H1 (cell line): ENCODE results near the gene ZMYND10.

Experiments
- CEBPB ChIP-seq: IDR thresholded peaks from 2 replicates; pipeline ENCODE4 v1.6.1; 2012; ENCODE audit warnings: low read depth, low read length
- CTCF ChIP-seq, 3 experiments: IDR thresholded peaks; 1 replicate in 2 of 3; 2 replicates in 1 of 3; pipeline versions ENCODE4 v1.5.1 to v1.6.1; 2011; ENCODE audit warnings: low read length in 3 of 3, mild to moderate bottlenecking in 3 of 3, inconsistent platforms in 2 of 3, low read depth in 1 of 3, moderate library complexity in 1 of 3; ENCODE audit not compliant: insufficient read depth in 1 of 3; ENCODE audit errors: control extremely low read depth in 1 of 3
- EP300 ChIP-seq, 2 experiments: IDR thresholded peaks; 1 replicate in 1 of 2; 2 replicates in 1 of 2; pipeline ENCODE4 v1.6.1; 2011 to 2012; ENCODE audit warnings: low read depth in 2 of 2, low read length in 2 of 2, mild to moderate bottlenecking in 2 of 2, borderline replicate concordance in 1 of 2, inconsistent platforms in 1 of 2, moderate library complexity in 1 of 2
- EZH2 ChIP-seq: fragments of 200-600 bp; sonication (generic); IDR thresholded peaks from 2 replicates; pipeline ENCODE4 v1.7.1; 2012; ENCODE audit warnings: low read depth, mild to moderate bottlenecking, moderate library complexity, low read length, inconsistent platforms; ENCODE audit not compliant: severe bottlenecking
- JUN ChIP-seq: IDR thresholded peaks from 2 replicates; pipeline ENCODE4 v1.6.1; 2011; ENCODE audit warnings: low read depth, mild to moderate bottlenecking, improper control_type of control experiment, low read length
- JUND ChIP-seq: IDR thresholded peaks from 2 replicates; pipeline ENCODE4 v1.6.1; 2011; ENCODE audit warnings: mild to moderate bottlenecking, improper control_type of control experiment, low read length
- KDM5A ChIP-seq: fragments of 200-600 bp; IDR thresholded peaks from 2 replicates; pipeline ENCODE4 v1.7.1; 2012; ENCODE audit warnings: mild to moderate bottlenecking, low read length, inconsistent platforms, mixed read lengths
- MAFK ChIP-seq: IDR thresholded peaks from 2 replicates; pipeline ENCODE4 v1.6.1; 2012; ENCODE audit warnings: low read depth, mild to moderate bottlenecking, improper control_type of control experiment, low read length
- NRF1 ChIP-seq: IDR thresholded peaks from 2 replicates; pipeline ENCODE4 v1.6.1; 2011; ENCODE audit warnings: mild to moderate bottlenecking, low read depth, low read length, improper control_type of control experiment
- POLR2A ChIP-seq, 2 experiments: IDR thresholded peaks; 1 replicate in 1 of 2; 2 replicates in 1 of 2; pipeline ENCODE4 v1.6.1; 2011; ENCODE audit warnings: low read depth in 2 of 2, low read length in 2 of 2, mild to moderate bottlenecking in 2 of 2; ENCODE audit errors: control extremely low read depth in 1 of 2
- ZNF274 ChIP-seq: IDR thresholded peaks from 2 replicates; pipeline ENCODE4 v1.7.0; 2012; ENCODE audit warnings: low read length, borderline replicate concordance; ENCODE audit errors: extremely low read depth

GRCh38 chr3:50340147-50340447 lies 5.4 kb downstream of the ZMYND10 start:
- no peak for TF ChIP-seq CTCF (IDR thresholded peaks at IDR 0.05; ENCODE audit: control extremely low read depth in 1 of 3, insufficient read depth in 1 of 3, low read depth in 1 of 3, low read length in 3 of 3)
- TF ChIP-seq EZH2: no peak
- TF ChIP-seq JUND: no peak
- no peak for TF ChIP-seq EP300 (IDR thresholded peaks at IDR 0.05; ENCODE audit: borderline replicate concordance in 1 of 2, low read depth in 2 of 2, low read length in 2 of 2)
- no peak for TF ChIP-seq MAFK
- TF ChIP-seq POLR2A (IDR thresholded peaks at IDR 0.05; ENCODE audit: control extremely low read depth in 1 of 2, low read depth in 2 of 2, low read length in 2 of 2): no peak
- no peak for TF ChIP-seq NRF1
- no peak for TF ChIP-seq KDM5A
- TF ChIP-seq JUN: no peak
- TF ChIP-seq CEBPB: no peak
- TF ChIP-seq ZNF274: no peak
